Osteoblast (primary cell): ENCODE results near the gene WFDC9. TPM values are rescaled to one million over a fixed set of nuclear protein-coding genes. Genes with fewer than 3 reads are reported as not detected.
"Not testable (repeated sequence)": the region's sequence is repeated elsewhere in the genome, so short reads cannot be mapped to it uniquely, and the experiment has no call there.

ENCODE experiments used
- DNase-seq: peaks from one replicate; pipeline ENCODE4 v3.0.0; 2011; ENCODE audit warnings: low spot score, mixed read lengths; ENCODE audit not compliant: insufficient read length; ENCODE audit errors: missing footprints
- H2AFZ ChIP-seq: 2 replicates; pipeline ENCODE4 v1.6.0; 2011; ENCODE audit warnings: mild to moderate bottlenecking, low read length
- H3K27ac ChIP-seq: 2 replicates; pipeline ENCODE4 v1.5.1; 2011; ENCODE audit warnings: mild to moderate bottlenecking, low read depth, low read length, moderate library complexity
- H3K27me3 ChIP-seq: 2 replicates; pipeline ENCODE4 v1.6.0; 2012; ENCODE audit warnings: mild to moderate bottlenecking, control low read depth, inconsistent platforms, low read length, moderate library complexity; ENCODE audit not compliant: insufficient read depth
- H3K36me3 ChIP-seq: 2 replicates; pipeline ENCODE4 v1.5.1; 2011; ENCODE audit warnings: mild to moderate bottlenecking, low read length, control low read depth, moderate library complexity; ENCODE audit not compliant: insufficient read depth
- H3K4me1 ChIP-seq: 2 replicates; pipeline ENCODE4 v1.5.1; 2011; ENCODE audit warnings: mild to moderate bottlenecking, low read length, control low read depth, moderate library complexity; ENCODE audit not compliant: insufficient read depth
- H3K4me2 ChIP-seq: 2 replicates; pipeline ENCODE4 v1.6.0; 2011; ENCODE audit warnings: mild to moderate bottlenecking, low read length; ENCODE audit not compliant: insufficient read depth
- H3K4me3 ChIP-seq: fragments of 200-600 bp; sonication (generic); 3 replicates; pipeline ENCODE4 v1.5.1; 2012; ENCODE audit warnings: mild to moderate bottlenecking, low read length, inconsistent platforms; ENCODE audit not compliant: insufficient read depth
- H3K79me2 ChIP-seq: 2 replicates; pipeline ENCODE4 v1.6.0; 2012; ENCODE audit warnings: mild to moderate bottlenecking, low read length, control low read depth, inconsistent platforms; ENCODE audit not compliant: insufficient read depth
- H3K9me3 ChIP-seq: 2 replicates; pipeline ENCODE4 v1.5.1; 2011; ENCODE audit warnings: low read depth, low read length, control low read depth
- H4K20me1 ChIP-seq: 2 replicates; pipeline ENCODE4 v1.6.0; 2012; ENCODE audit warnings: mild to moderate bottlenecking, low read length, control low read depth; ENCODE audit not compliant: insufficient read depth
- CTCF ChIP-seq: IDR thresholded peaks from 2 replicates; pipeline ENCODE4 v1.5.1; 2011; ENCODE audit warnings: mild to moderate bottlenecking, low read depth, low read length, moderate library complexity; ENCODE audit errors: extremely low read depth
- total RNA-seq: library from RNA; depleted of rRNA; stranded (reverse); fragments of >200 nt; gene quantifications from 2 replicates; pipeline ENCODE4 v1.2.3, GENCODE V29; 2012

WFDC9 gene
- not detected in 2 replicates for total RNA-seq

- Histone ChIP-seq H3K9me3 (no peaks in the 10 kb centered on the region), H3K4me3 (no peak within 1 kb of the TSS), H3K27me3 (peaks cover 3% of the 10 kb centered on the region), H4K20me1 (no peaks in the 10 kb centered on the region), H3K27ac (no peak within 1 kb of the TSS), H3K79me2 (no peaks in the 10 kb centered on the region), H3K36me3 (no peaks in the 10 kb centered on the region), H3K4me2 (no peak within 1 kb of the TSS), H2AFZ (no peak within 1 kb of the TSS), H3K4me1 (no peaks in the 10 kb centered on the region)
- TF ChIP-seq CTCF, result no peak
- DNase-seq, result no peak
Measured at GRCh38 chr20:45631184-45631583, at the start of gene WFDC9. TSS of gene WFDC9 (minus strand) at chr20:45631284. CDS start at chr20:45610181, 21,103 bp downstream.

- Histone ChIP-seq H3K36me3 (no peaks in the 10 kb centered on the region), H3K4me2 (no peak overlapping the region), H3K27me3 (no peaks in the 10 kb centered on the region), H3K4me3 (no peak overlapping the region), H3K9me3 (no peaks in the 10 kb centered on the region), H4K20me1 (no peaks in the 10 kb centered on the region), H3K79me2 (no peaks in the 10 kb centered on the region), H3K4me1 (no peaks in the 10 kb centered on the region), H2AFZ (no peak overlapping the region), H3K27ac (no peak overlapping the region)
- no peak for DNase-seq
- TF ChIP-seq CTCF, result no peak
Measured at GRCh38 chr20:45679650-45680049, 48.6 kb upstream of the WFDC9 start.

GRCh38 chr20:45672765-45673164, 41.7 kb upstream of the WFDC9 start:
- TF ChIP-seq CTCF, result no peak
- no peaks in the 10 kb centered on the region for H3K9me3 ChIP-seq
- no peaks in the 10 kb centered on the region for H3K36me3 ChIP-seq
- H3K4me2 ChIP-seq, result no peak overlapping the region
- H2AFZ ChIP-seq, result no peak overlapping the region
- H3K27ac ChIP-seq, result no peak overlapping the region
- no peaks in the 10 kb centered on the region for H3K27me3 ChIP-seq
- H4K20me1 ChIP-seq, result no peaks in the 10 kb centered on the region
- H3K79me2 ChIP-seq, result no peaks in the 10 kb centered on the region
- no peak overlapping the region for H3K4me3 ChIP-seq
- DNase-seq, result no peak
- H3K4me1 ChIP-seq, result no peaks in the 10 kb centered on the region

GRCh38 chr20:45670139-45670538, 39.1 kb upstream of the WFDC9 start, which contains the start of gene WFDC11:
TSS of gene WFDC11 (minus strand) at chr20:45670239. CDS start at chr20:45650600, 19,639 bp downstream.
- Histone ChIP-seq H3K79me2 (no peaks in the 10 kb centered on the region), H3K27ac (no peak within 1 kb of the TSS), H2AFZ (no peak within 1 kb of the TSS), H3K4me3 (no peak within 1 kb of the TSS), H3K4me2 (no peak within 1 kb of the TSS), H3K36me3 (no peaks in the 10 kb centered on the region), H3K27me3 (no peaks in the 10 kb centered on the region), H4K20me1 (no peaks in the 10 kb centered on the region), H3K9me3 (no peaks in the 10 kb centered on the region), H3K4me1 (no peaks in the 10 kb centered on the region)
- no peak for TF ChIP-seq CTCF
- DNase-seq, result no peak

GRCh38 chr20:45657038-45657437, 26.0 kb upstream of the WFDC9 start:
- not testable (repeated sequence) for H3K4me3 ChIP-seq, H2AFZ ChIP-seq, H4K20me1 ChIP-seq, H3K9me3 ChIP-seq, H3K27me3 ChIP-seq, DNase-seq, H3K27ac ChIP-seq, H3K4me1 ChIP-seq, H3K4me2 ChIP-seq, H3K36me3 ChIP-seq, H3K79me2 ChIP-seq

- not testable (repeated sequence) for H3K4me3 ChIP-seq, H3K4me1 ChIP-seq, H3K79me2 ChIP-seq, H3K4me2 ChIP-seq, H3K36me3 ChIP-seq, H3K27me3 ChIP-seq, H3K9me3 ChIP-seq, DNase-seq, H2AFZ ChIP-seq, H4K20me1 ChIP-seq, H3K27ac ChIP-seq
Measured at GRCh38 chr20:45651726-45652125, 20.6 kb upstream of the WFDC9 start.
